ENCODE data around the gene ARFGEF2. TPM values are rescaled to one million over a fixed set of nuclear protein-coding genes. Genes with fewer than 3 reads are reported as not detected.
A peak's percentile ranks its signal among the peaks of the same experiment; 100 is the strongest.

The ARFGEF2 gene
- total and polyA plus RNA-seq, 7 donors = 11.4 to 28.2 (median 23.8) TPM

- H3K27ac ChIP-seq = no peak overlapping the region
These were observed 36.0 kb downstream of the ARFGEF2 start for GRCh38 chr20:48957533-48957932.

GRCh38 chr20:48958743-48959142 is 37.2 kb downstream of the ARFGEF2 start:
- intact Hi-C loops (cut with DNase I) = no loop called here
- Histone ChIP-seq H3K4me1 (no peaks in the 10 kb centered on the region), H3K4me3 (no peak overlapping the region), H3K9me3 (no peaks in the 10 kb centered on the region), H3K36me3 (peaks cover 7 to 78% (median 28%) of the 10 kb centered on the region in 4 donors), H3K27me3 (no peaks in the 10 kb centered on the region), H3K27ac (no peak overlapping the region)
- no peak for TF ChIP-seq EP300 (IDR thresholded peaks at IDR 0.05)
- WGBS, 2 donors = 96 to 97% methylated on average over 2 of the region's 2 CpGs
- no peak for DNase-seq

More at GRCh38 chr20:48957533-48957932, 36.0 kb downstream of the ARFGEF2 start:
- DNase-seq = no peak
- TF ChIP-seq EP300 (IDR thresholded peaks at IDR 0.05) = no peak
- TF ChIP-seq POLR2A (IDR thresholded peaks at IDR 0.05) = no peak
- peaks cover 5 to 81% (median 35%) of the 10 kb centered on the region in 4 donors for H3K36me3 ChIP-seq
- H3K9me3 ChIP-seq = no peaks in the 10 kb centered on the region
- intact Hi-C loops (cut with DNase I) = no loop called here
- no peaks in the 10 kb centered on the region for H3K27me3 ChIP-seq
- H3K4me1 ChIP-seq = no peaks in the 10 kb centered on the region
- H3K4me3 ChIP-seq = no peak overlapping the region
- WGBS, 2 donors = 70 to 75% methylated on average over 2 of the region's 2 CpGs

GRCh38 chr20:48959899-48960550 is 38.5 kb downstream of the ARFGEF2 start:
- Histone ChIP-seq H3K4me1 (peaks cover 0 to 2% (median 1%) of the 10 kb centered on the region in 4 donors), H3K4me3 (no peak overlapping the region), H3K36me3 (peaks cover 9 to 73% (median 19%) of the 10 kb centered on the region in 4 donors), H3K27me3 (no peaks in the 10 kb centered on the region), H3K9me3 (no peaks in the 10 kb centered on the region), H3K27ac (no peak overlapping the region)
- WGBS, 2 donors = 82 to 87% methylated on average over 9 of the region's 9 CpGs
- TF ChIP-seq CTCF (IDR thresholded peaks at IDR 0.05) (no peak), POLR2AphosphoS5 (IDR thresholded peaks at IDR 0.05) (no peak), EP300 (IDR thresholded peaks at IDR 0.05) (no peak), POLR2A (IDR thresholded peaks at IDR 0.05) (no peak)
- no peak for DNase-seq
- intact Hi-C loops (cut with DNase I) = no loop called here

GRCh38 chr20:48962421-48962820 is 40.9 kb downstream of the ARFGEF2 start:
- no peak overlapping the region for H3K4me3 ChIP-seq
- TF ChIP-seq POLR2AphosphoS5 (IDR thresholded peaks at IDR 0.05) (no peak), POLR2A (IDR thresholded peaks at IDR 0.05) (no peak), CTCF (IDR thresholded peaks at IDR 0.05) (no peak), EP300 (IDR thresholded peaks at IDR 0.05) (no peak)
- H3K27ac ChIP-seq = peak overlapping the region in 1 of 4 donors; percentile 74
- no peak for DNase-seq
- intact Hi-C loops (cut with DNase I) = no loop called here
- 83 to 85% methylated on average over 4 of the region's 4 CpGs for WGBS, 2 donors
- peaks cover 8 to 66% (median 10%) of the 10 kb centered on the region in 4 donors for H3K36me3 ChIP-seq
- no peaks in the 10 kb centered on the region for H3K27me3 ChIP-seq
- peaks cover 0 to 11% (median 10%) of the 10 kb centered on the region in 4 donors for H3K4me1 ChIP-seq
- H3K9me3 ChIP-seq = no peaks in the 10 kb centered on the region

GRCh38 chr20:48962976-48963771 is 41.7 kb downstream of the ARFGEF2 start:
- H3K36me3 ChIP-seq = peaks cover 8 to 60% (median 10%) of the 10 kb centered on the region in 4 donors
- intact Hi-C loops (cut with DNase I) = no loop called here
- peak overlapping the region in 1 of 4 donors; percentile 74 for H3K27ac ChIP-seq
- H3K4me1 ChIP-seq = peaks cover 0 to 11% (median 10%) of the 10 kb centered on the region in 4 donors
- no peak for DNase-seq
- H3K27me3 ChIP-seq = no peaks in the 10 kb centered on the region
- TF ChIP-seq CTCF (IDR thresholded peaks at IDR 0.05) (no peak), POLR2A (IDR thresholded peaks at IDR 0.05) (no peak), EP300 (IDR thresholded peaks at IDR 0.05) (no peak), POLR2AphosphoS5 (IDR thresholded peaks at IDR 0.05) (no peak)
- no peak overlapping the region for H3K4me3 ChIP-seq
- H3K9me3 ChIP-seq = no peaks in the 10 kb centered on the region
- 80 to 85% methylated on average over 11 of the region's 11 CpGs for WGBS, 2 donors
